Measurements from ENCODE around the gene ECPAS.
"Not testable (repeated sequence)": the region's sequence is repeated elsewhere in the genome, so short reads cannot be mapped to it uniquely, and the experiment has no call there.

The ECPAS gene

GRCh38 chr9:111413996-111414395 is 70.2 kb downstream of the ECPAS start:
- no peak for DNase-seq

DNA sequence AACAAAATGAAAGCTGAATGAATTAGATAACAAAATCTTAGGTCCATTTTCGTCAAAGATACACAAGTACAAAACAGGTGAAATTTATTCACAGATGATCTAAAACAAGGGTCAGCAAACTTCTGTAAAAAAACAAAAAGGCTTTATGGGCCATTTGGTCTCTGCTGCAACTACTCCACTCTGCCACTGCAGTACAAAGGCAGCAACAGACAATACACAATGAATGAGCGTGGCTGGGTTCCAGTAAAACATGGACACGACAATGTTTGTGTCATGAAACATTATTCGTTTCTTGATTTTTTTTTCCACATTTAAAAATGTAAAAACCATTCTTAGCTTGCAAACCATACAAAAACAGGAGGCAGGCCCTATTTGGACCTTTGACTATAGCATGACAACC is 71.9 kb downstream of the ECPAS start:
- DNase-seq = no peak

- no peak for DNase-seq
Measured at GRCh38 chr9:111411266-111411665, 72.9 kb downstream of the ECPAS start.

DNA sequence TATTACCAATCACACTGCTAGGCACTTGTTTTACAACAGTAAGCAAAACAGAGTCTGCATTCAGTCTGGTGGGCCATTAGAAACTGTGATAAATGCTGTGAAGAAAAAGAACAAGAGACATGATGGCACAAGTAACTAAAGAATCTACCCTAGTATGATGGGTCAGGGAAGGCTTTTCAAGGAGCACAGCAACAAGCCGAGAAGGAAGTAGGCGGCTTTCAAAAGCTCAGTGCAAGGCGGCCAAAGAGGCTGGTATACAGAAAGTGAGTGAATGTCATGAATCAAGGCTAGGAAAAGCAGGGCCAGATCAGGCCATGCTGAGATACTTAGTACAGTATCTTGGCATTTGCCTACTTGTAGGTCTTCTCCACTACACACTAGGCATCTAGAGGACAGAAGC is 76.4 kb downstream of the ECPAS start:
- no peak for DNase-seq

GRCh38 chr9:111405701-111406100 is 78.5 kb downstream of the ECPAS start:
- DNase-seq = no peak

GRCh38 chr9:111401486-111401885 is 82.7 kb downstream of the ECPAS start:
- not testable (repeated sequence) for DNase-seq

- no peak for DNase-seq
Measured at GRCh38 chr9:111400564-111400898, 83.7 kb downstream of the ECPAS start.

- peak; percentile 17 for DNase-seq
Measured at GRCh38 chr9:111399772-111400563, 84.2 kb downstream of the ECPAS start.

DNA sequence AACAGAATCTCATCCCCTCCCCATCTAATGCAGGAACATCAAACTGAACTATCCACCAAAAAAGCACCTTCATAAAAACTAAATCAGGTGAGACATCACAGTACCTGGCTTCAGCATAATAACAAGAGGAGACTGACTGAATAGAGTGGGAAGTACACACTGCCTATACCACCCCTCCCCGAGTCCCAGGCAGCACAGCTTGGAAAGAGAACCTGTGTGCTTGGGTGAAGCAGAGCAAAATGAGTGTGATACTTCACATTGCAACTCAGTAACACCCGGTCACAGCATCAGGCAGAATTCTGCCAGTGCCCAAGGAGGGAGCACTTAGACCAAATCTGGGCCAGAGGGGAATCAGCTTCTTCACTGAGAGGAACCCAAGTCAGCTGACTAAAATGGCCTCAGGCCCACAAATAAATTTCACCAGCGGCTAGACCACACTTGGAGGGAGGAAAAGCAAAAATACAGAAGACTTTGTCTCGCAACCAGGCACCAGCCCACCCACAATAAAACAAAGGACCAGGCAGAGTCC is 84.9 kb downstream of the ECPAS start:
- DNase-seq = no peak

GRCh38 chr9:111393971-111394370 is 90.2 kb downstream of the ECPAS start:
- no peak for DNase-seq

DNA sequence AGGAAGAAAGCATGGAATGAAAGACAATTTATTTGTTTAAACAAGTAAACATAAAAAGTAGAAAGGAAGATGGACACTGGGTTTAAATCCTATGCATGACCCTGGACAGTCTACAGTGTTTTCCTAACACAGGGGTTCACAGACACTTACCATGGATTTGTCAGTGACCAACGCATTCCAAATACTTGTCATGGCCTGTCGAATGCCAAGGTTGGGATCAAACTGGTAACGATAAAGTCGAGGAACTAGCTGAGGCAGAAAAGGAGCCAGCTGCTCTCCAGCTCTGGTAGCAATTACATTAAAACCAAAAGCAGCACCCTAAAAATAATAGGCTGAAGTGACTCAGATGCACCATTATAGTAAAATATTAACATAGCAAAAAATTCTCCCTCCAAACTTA is 94.8 kb downstream of the ECPAS start:
- no peak for DNase-seq

- no peak for DNase-seq
Measured at GRCh38 chr9:111386386-111386785, 97.8 kb downstream of the ECPAS start.

- no peak for DNase-seq
Measured at GRCh38 chr9:111381006-111381405, 103.2 kb downstream of the ECPAS start.

DNA sequence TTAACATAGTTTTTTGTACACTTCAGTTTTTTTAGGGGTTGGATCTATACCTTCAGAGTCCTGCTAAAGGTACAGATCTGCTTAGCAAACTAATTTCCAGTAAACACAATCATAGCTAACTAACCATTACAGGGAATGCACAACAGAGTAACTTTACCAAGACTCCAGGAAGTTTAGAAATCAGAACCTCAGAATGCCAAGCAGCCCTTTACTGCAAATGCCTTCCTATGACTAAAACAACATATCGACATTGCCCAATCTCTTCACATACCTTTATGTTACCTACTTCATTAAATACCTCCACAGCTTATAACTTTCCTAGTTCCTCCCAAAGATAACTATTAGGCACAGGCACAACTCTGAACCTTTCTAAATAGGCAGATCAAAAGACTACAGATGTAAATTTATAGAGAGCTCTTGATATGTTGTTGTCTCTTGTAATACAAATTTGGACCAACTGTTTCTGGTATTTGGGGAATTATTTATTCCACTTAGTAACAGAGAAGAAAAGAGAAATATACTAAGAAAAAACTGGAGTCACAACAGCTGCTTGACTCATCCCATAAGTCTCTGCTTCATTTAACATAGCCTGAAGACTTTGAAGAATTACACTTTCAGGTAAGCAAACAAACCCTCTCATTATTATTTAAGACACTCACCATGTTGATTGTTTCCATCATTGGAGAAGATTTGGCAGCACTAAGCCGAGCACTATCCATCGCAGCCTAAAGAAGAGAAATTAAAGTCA is 108.2 kb downstream of the ECPAS start:
- DNase-seq = no peak

DNA sequence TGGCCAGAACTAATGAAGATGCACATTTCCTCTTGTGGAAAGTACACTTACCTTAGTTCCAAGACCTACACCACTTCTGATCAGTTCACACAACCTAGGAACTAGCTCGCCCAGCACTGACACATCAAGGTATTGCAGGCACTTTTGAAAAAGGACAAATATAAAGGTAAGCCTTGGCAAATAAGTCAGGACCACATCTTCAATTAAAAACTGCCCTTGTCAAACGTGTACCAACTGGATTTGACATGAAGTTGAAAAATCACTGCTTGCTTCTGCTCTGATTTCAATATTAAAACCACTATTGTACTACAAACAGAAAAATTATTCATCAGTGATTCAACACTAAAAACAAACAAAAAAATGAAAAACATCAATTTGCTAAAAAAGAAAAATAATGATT is 109.1 kb downstream of the ECPAS start:
- no peak for DNase-seq

GRCh38 chr9:111372297-111372696 is 111.9 kb downstream of the ECPAS start:
- DNase-seq = no peak

- no peak for DNase-seq
Measured at GRCh38 chr9:111366978-111367377, 117.2 kb downstream of the ECPAS start.

- no peak for DNase-seq
Measured at GRCh38 chr9:111362526-111362925, 121.7 kb downstream of the ECPAS start.

DNA sequence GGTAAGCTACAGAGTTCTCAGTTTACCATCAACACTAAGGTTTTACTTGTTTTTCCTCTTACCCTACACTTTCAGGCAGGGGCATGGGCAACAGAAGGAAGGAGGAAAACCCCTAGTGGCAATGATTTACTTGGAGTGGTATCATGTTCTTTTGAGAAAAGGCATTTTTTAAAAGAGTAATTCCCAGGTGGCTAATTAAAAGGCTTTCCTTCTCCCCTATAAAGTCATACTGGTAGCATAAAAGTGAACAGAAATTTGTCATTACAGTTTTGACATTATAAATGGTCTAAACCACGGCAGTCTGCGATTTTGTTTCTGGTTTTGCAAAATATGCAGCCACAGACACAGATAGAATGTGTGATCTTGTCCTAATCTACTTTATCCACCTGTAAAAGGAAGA is 123.3 kb downstream of the ECPAS start:
- peak; percentile 36 for DNase-seq

DNA sequence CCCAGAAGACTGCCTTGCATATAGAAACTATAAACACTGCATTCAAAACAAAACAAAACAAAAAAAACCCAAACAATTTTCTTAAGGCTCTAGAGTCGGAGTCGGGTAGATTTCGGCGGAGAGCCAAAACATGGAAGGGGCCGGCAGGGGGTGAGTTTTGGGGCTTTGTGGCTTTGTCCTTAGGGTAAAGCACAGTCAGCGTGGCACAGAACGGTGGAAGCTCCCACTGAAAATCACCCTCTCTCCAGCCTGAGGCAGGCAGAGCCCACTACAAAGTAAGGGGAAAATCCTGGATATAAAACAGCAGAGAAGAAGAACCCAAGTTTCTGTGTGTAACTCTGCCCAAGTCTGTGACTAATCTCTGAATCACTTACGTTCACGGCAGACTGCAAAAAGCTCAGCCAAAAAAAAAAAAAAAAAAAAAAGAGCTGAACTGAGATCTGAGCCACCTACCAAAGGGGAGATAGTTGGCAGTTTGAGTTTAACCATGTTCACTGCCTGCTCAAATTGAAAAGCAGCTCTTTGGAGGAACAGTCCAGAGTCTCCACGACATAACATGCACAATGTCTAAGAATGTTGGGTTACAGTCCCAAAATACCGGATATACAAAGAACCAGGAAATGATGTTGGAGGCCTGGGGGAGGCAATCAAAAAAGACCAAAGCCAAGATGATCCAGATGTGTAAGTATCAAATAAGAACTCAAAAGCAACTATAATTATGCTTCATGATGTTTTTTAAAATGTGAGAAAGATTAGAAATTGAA is 127.5 kb downstream of the ECPAS start:
- DNase-seq = peak; percentile 24

DNA sequence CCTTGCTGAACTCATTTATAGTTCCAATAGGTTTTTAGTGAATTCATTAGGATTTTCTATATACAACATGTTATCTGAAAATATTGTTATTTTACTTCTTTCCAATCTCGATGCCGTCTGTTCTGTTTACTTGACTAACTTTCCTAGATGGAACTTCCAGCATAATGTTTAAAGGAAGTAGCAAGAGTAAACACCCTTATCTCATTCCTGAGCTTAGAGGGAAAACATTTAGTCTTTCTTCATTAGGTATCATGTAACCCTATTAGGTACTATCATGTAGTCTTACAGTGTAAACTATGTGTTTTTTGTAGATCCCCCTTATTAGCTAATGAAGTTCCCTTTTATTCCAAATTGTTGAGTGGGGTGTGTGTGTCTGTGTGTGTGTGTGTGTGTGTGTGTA is 131.6 kb downstream of the ECPAS start:
- DNase-seq = no peak

DNA sequence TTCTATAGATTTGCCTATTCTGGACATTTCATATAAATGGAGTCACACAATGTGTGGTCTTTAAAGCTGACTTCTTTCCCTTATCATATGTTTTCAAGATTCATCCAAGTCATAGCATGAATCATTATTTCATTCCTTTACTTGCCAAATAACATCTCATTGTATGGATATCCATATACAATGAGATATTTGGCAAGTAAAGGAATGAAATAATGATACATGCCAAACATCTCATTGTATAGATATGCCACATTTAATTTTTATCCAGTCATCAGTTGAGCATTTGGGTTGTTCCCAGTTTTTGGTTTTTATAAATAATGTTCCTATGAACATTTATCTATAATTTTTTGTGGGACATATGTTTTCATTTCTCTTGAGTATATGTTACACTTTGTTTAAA is 133.6 kb downstream of the ECPAS start:
- no peak for DNase-seq

DNA sequence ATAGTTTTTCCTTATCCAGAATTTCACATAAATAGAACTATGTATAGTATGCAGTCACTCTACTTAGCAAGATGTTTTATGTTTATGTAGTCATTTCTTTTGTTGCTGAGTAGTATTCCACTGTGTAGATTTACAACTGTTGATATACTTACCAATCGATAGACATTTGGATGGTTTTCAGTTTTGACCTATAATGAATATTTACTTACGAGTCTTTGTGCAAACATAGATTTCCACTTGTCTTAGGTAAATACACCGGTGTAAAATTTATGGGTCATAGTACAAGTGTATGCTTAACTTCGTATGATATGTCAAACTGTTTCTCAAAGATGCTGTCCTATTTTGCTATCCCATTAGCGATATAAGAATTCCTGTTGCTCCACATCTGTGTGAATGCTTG is 134.4 kb downstream of the ECPAS start:
- DNase-seq = no peak

GRCh38 chr9:111348821-111349271 is 135.3 kb downstream of the ECPAS start:
- DNase-seq = no peak

Data from NCI-H2171 treated with DMSO at 0.1 percent for 48 hours (cell line).